Endothelial cell of umbilical vein (primary cell): ENCODE measurements around the gene ARID1B. TPM values are rescaled to one million over a fixed set of nuclear protein-coding genes. Genes with fewer than 3 reads are reported as not detected.
A peak's percentile ranks its signal among the peaks of the same experiment; 100 is the strongest.

Experiments
- BruUV-seq: library from RNA; stranded (reverse); fragments of 400-500 nt; replicated peaks from 2 replicates; lab custom pipeline; 2021; lab: Mats Ljungman, UMichigan
- CTCF ChIA-PET: fragments of 300-600, 350-600 bp; sonication (Branson Sonifier 250); formaldehyde crosslinking; loops from one replicate; lab custom pipeline; 2021; ENCODE audit warnings: antibody characterized with exemption, inconsistent platforms; lab: Charles Lee
- POLR2A ChIA-PET: fragments of 300-600, 350-600 bp; sonication (Branson Sonifier 250); formaldehyde crosslinking; loops from one replicate; lab custom pipeline; 2021; ENCODE audit warnings: antibody characterized with exemption, inconsistent platforms; lab: Charles Lee
- DNase-seq: peaks from one replicate; pipeline ENCODE4 v3.0.0-alpha.2; 2011; ENCODE audit warnings: low read depth, low spot score
- FAIRE-seq: peaks from 2 replicates; lab custom pipeline; 2011; peaks lifted over from hg19 to GRCh38; lab: Jason Lieb, UNC
- H2AFZ ChIP-seq: 2 replicates; pipeline ENCODE4 v1.6.0; 2012; ENCODE audit warnings: low read depth, low read length, control low read depth, inconsistent platforms
- H3K27ac ChIP-seq: 2 replicates; pipeline ENCODE4 v1.5.1; 2011; ENCODE audit warnings: low read depth, mild to moderate bottlenecking, control low read depth, low read length, moderate library complexity; ENCODE audit not compliant: insufficient read depth
- H3K27me3 ChIP-seq, 2 experiments: 2 replicates each; pipeline versions ENCODE4 v1.6.0 to v1.6.1; 2011; ENCODE audit warnings: low read length in 2 of 2, mixed read lengths in 1 of 2; ENCODE audit not compliant: control insufficient read depth in 2 of 2, insufficient read depth in 2 of 2
- H3K36me3 ChIP-seq, 2 experiments: 2 replicates in 1 of 2; 3 replicates in 1 of 2; pipeline ENCODE4 v1.5.1; 2011; ENCODE audit warnings: low read length in 2 of 2, mild to moderate bottlenecking in 1 of 2, moderate library complexity in 1 of 2; ENCODE audit not compliant: control insufficient read depth in 2 of 2, insufficient read depth in 2 of 2; ENCODE audit errors: extremely low read depth in 1 of 2
- H3K4me1 ChIP-seq: 3 replicates; pipeline ENCODE4 v1.5.1; 2011; ENCODE audit warnings: mild to moderate bottlenecking, low read length; ENCODE audit not compliant: control insufficient read depth, insufficient read depth; ENCODE audit errors: extremely low read depth
- H3K4me2 ChIP-seq: 2 replicates; pipeline ENCODE4 v1.6.1; 2011; ENCODE audit warnings: low read length, control low read depth, mixed read lengths; ENCODE audit not compliant: insufficient read depth
- H3K4me3 ChIP-seq, 3 experiments: fragments of 200-600 bp in 1 of 3; sonication (generic), shearing (Covaris generic) in 1 of 3; replicated peaks in 1 of 3; 2 replicates each; pipeline ENCODE4 v1.5.1; 2011 to 2016; ENCODE audit warnings: control low read depth in 3 of 3, low read length in 3 of 3, mild to moderate bottlenecking in 2 of 3, inconsistent platforms in 1 of 3, low read depth in 1 of 3, moderate library complexity in 1 of 3; ENCODE audit not compliant: insufficient read depth in 1 of 3
- H3K79me2 ChIP-seq: 2 replicates; pipeline ENCODE4 v1.6.0; 2012; ENCODE audit warnings: low read length, inconsistent platforms; ENCODE audit not compliant: control insufficient read depth, insufficient read depth
- H3K9ac ChIP-seq: replicated peaks from 2 replicates; pipeline ENCODE3; 2011; ENCODE audit warnings: low read length, control low read depth; ENCODE audit not compliant: insufficient read depth; ENCODE audit errors: extremely low read depth
- H3K9me1 ChIP-seq: replicated peaks from 3 replicates; pipeline ENCODE4 v1.6.0; 2011; ENCODE audit warnings: mild to moderate bottlenecking, low read length; ENCODE audit not compliant: control insufficient read depth, insufficient read depth; ENCODE audit errors: extremely low read depth
- H3K9me3 ChIP-seq: replicated peaks from 2 replicates; pipeline ENCODE4 v1.5.1; 2012; ENCODE audit warnings: low read length, inconsistent platforms; ENCODE audit not compliant: control insufficient read depth, insufficient read depth
- H4K20me1 ChIP-seq: replicated peaks from 2 replicates; pipeline ENCODE3; 2011; ENCODE audit warnings: mild to moderate bottlenecking, low read length; ENCODE audit not compliant: control insufficient read depth, insufficient read depth; ENCODE audit errors: extremely low read depth
- EZH2 ChIP-seq: IDR thresholded peaks from 2 replicates; pipeline ENCODE4 v1.6.1; 2012; ENCODE audit warnings: borderline replicate concordance, low read depth, mild to moderate bottlenecking, moderate library complexity, low read length, inconsistent platforms; ENCODE audit not compliant: severe bottlenecking
- FOS ChIP-seq: IDR thresholded peaks from 2 replicates; pipeline ENCODE4 v1.6.1; 2011; ENCODE audit warnings: mild to moderate bottlenecking, low read length, moderate library complexity, borderline replicate concordance; ENCODE audit not compliant: insufficient read depth
- JUN ChIP-seq: IDR thresholded peaks from 2 replicates; pipeline ENCODE4 v1.6.1; 2011; ENCODE audit warnings: borderline replicate concordance, low read depth; ENCODE audit not compliant: insufficient read length, insufficient read depth
- MYC ChIP-seq: IDR thresholded peaks from one replicate; pipeline ENCODE4 v1.6.1; 2011; ENCODE audit warnings: mild to moderate bottlenecking, low read depth, low read length
- POLR2A ChIP-seq: IDR thresholded peaks from 2 replicates; pipeline ENCODE4 v1.6.1; 2012; ENCODE audit warnings: low read depth, mild to moderate bottlenecking, control low read depth, low read length
- POLR2AphosphoS5 ChIP-seq: IDR thresholded peaks from 2 replicates; pipeline ENCODE4 v1.6.1; 2012; ENCODE audit warnings: low read depth, mild to moderate bottlenecking, control low read depth, low read length, moderate library complexity; ENCODE audit not compliant: insufficient read depth
- dilution Hi-C: fragments of 300-500 bp; cut with MboI; formaldehyde crosslinking; loops from one replicate; pipeline ENCODE4 v1.15.0; 2019; ENCODE audit warnings: low sequenced_read_pairs; ENCODE audit not compliant: extremely low pct_ligation_motif_present
- intact Hi-C: fragments of 100-400 bp; cut with micrococcal nuclease; formaldehyde crosslinking; loops from one replicate; pipeline ENCODE4 v1.10.0; 2022
- polyA plus RNA-seq, 4 experiments: library from polyadenylated mRNA; depleted of rRNA in 3 of 4; stranded (reverse) in 3 of 4; unstranded in 1 of 4; fragments of >200 nt; gene quantifications; 2 replicates each; pipeline versions ENCODE4 v1.2.1 to v1.2.3, GENCODE V29; 2011 to 2012; ENCODE audit warnings: missing spikeins in 1 of 4
- total RNA-seq: library from RNA; stranded (reverse); gene quantifications from 2 replicates; pipeline ENCODE4 v1.2.3, GENCODE V29; 2021
- TF ChIP-seq, protein P1 (sequence below), 2 donors: IDR thresholded peaks; 1 replicate in 1 of 2; 2 replicates in 1 of 2; pipeline ENCODE4 v1.5.1; 2011; ENCODE audit warnings: low read length in 2 of 2, mild to moderate bottlenecking in 2 of 2, moderate library complexity in 2 of 2, control low read depth in 1 of 2, inconsistent platforms in 1 of 2, low read depth in 1 of 2; ENCODE audit not compliant: insufficient read depth in 1 of 2; ENCODE audit errors: extremely low read depth in 1 of 2
- TF ChIP-seq, protein P2 (sequence below): IDR thresholded peaks from 2 replicates; pipeline ENCODE4 v1.6.1; 2011; ENCODE audit not compliant: insufficient read depth, insufficient read length

Gene ARID1B
- total and polyA plus RNA-seq, 2 donors (not counting 3 experiments of a cell fraction or from before 2014, with no cell fraction given) = 21.8 to 89.5 TPM

DNA sequence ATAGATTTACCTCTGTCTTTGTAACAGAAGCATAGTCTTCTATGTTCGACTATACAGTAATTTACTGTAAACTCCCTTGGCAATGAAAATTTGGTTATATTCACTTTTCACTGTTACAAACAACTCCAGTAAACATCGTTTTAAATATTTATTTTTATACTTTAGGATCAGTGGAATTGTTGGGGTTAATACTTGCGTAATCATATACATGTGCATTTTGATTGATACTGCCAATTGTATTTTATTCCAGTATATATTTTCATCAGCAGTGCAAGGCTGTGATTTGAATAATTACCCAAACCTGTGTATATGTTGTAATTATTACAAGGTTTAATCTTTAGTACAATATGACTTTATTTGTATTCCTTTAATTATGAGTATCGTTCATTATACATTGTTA, 255.7 kb downstream of the ARID1B start:
- Histone ChIP-seq H3K9me3 (no peaks in the 10 kb centered on the region), H2AFZ (no peak overlapping the region), H3K79me2 (peaks cover 33% of the 10 kb centered on the region), H3K4me2 (peak overlapping the region; percentile 100), H3K9me1 (no peaks in the 10 kb centered on the region), H3K36me3 (no peaks in the 10 kb centered on the region), H3K27me3 (no peaks in the 10 kb centered on the region), H4K20me1 (no peaks in the 10 kb centered on the region), H3K4me3 (peak overlapping the region in 2 of 3 experiments; percentile 78 to 86), H3K9ac (peak overlapping the region; percentile 84), H3K4me1 (peaks cover 8% of the 10 kb centered on the region), H3K27ac (peak overlapping the region; percentile 68)
- dilution Hi-C loops = no loop called here
- POLR2A ChIA-PET = no interaction called here
- BruUV-seq = no TSS peak
- TF ChIP-seq, protein P1, sequence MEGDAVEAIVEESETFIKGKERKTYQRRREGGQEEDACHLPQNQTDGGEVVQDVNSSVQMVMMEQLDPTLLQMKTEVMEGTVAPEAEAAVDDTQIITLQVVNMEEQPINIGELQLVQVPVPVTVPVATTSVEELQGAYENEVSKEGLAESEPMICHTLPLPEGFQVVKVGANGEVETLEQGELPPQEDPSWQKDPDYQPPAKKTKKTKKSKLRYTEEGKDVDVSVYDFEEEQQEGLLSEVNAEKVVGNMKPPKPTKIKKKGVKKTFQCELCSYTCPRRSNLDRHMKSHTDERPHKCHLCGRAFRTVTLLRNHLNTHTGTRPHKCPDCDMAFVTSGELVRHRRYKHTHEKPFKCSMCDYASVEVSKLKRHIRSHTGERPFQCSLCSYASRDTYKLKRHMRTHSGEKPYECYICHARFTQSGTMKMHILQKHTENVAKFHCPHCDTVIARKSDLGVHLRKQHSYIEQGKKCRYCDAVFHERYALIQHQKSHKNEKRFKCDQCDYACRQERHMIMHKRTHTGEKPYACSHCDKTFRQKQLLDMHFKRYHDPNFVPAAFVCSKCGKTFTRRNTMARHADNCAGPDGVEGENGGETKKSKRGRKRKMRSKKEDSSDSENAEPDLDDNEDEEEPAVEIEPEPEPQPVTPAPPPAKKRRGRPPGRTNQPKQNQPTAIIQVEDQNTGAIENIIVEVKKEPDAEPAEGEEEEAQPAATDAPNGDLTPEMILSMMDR (IDR thresholded peaks at IDR 0.05; ENCODE audit: extremely low read depth in 1 of 2, insufficient read depth in 1 of 2, low read depth in 1 of 2, low read length in 2 of 2) = no peak
- TF ChIP-seq JUN = no peak
- TF ChIP-seq POLR2A = no peak
- TF ChIP-seq, protein P2, sequence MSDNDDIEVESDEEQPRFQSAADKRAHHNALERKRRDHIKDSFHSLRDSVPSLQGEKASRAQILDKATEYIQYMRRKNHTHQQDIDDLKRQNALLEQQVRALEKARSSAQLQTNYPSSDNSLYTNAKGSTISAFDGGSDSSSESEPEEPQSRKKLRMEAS = no peak
- no peak for TF ChIP-seq FOS
- no peak for TF ChIP-seq POLR2AphosphoS5
- TF ChIP-seq EZH2 = no peak
- TF ChIP-seq MYC = no peak
- DNase-seq (peak; percentile 11), FAIRE-seq (no peak)
- CTCF ChIA-PET = interaction anchor here (0.7 to 4.6 kb wide), 7 partner anchors 11 to 151 kb away, joined by 3 to 63 read pairs (median 7); no protein-coding TSS in a partner anchor
- intact Hi-C loops = loop anchor here (2.0 to 5.0 kb wide), 2 partner anchors 56 to 239 kb away; no protein-coding TSS in a partner anchor
